Omental fat pad (tissue), 4 donors: ENCODE results near the gene MBNL2. TPM values are rescaled to one million over a fixed set of nuclear protein-coding genes. Genes with fewer than 3 reads are reported as not detected.

Experiments
- ATAC-seq: fragments of 150-250 bp; one replicate; pipeline ENCODE4 v1.9.1; 2016; ENCODE audit warnings: mild to moderate bottlenecking, moderate library complexity; ENCODE audit not compliant: low FRiP score
- DNase-seq: peaks from one replicate; pipeline ENCODE4 v3.0.0-alpha.2; 2019; ENCODE audit warnings: low spot score
- CTCF ChIP-seq, 3 donors: fragments of 450-650 bp; IDR thresholded peaks; one replicate each; pipeline ENCODE4 v1.5.1; 2016 to 2017; ENCODE audit warnings: antibody characterized with exemption in 3 of 3, mild to moderate bottlenecking in 3 of 3, moderate library complexity in 2 of 3
- total RNA-seq, 4 donors: library from RNA; depleted of rRNA; stranded (reverse); fragments of >200 nt; gene quantifications; one replicate each; pipeline ENCODE4 v1.1.0, GENCODE V29; 2016

The MBNL2 gene
- total RNA-seq, 4 donors from 2014 or later, result 105 to 132 (median 123) TPM

GRCh38 chr13:97225533-97225932 lies 3.4 kb downstream of the MBNL2 start:
- no peak for ATAC-seq
- no peak for TF ChIP-seq CTCF (IDR thresholded peaks at IDR 0.05)

GRCh38 chr13:97226013-97226412 lies 3.9 kb downstream of the MBNL2 start:
- ATAC-seq (no peak), DNase-seq (no peak)
- no peak for TF ChIP-seq CTCF (IDR thresholded peaks at IDR 0.05)

More at GRCh38 chr13:97225533-97225932, 3.4 kb downstream of the MBNL2 start:
- DNase-seq, result no peak

GRCh38 chr13:97226788-97227627 lies 4.9 kb downstream of the MBNL2 start:
- no peak for ATAC-seq

GRCh38 chr13:97228850-97229521 lies 6.9 kb downstream of the MBNL2 start:
- DNase-seq (no peak), ATAC-seq (no peak)
- TF ChIP-seq CTCF (IDR thresholded peaks at IDR 0.05), result no peak

More at GRCh38 chr13:97226788-97227627, 4.9 kb downstream of the MBNL2 start:
- TF ChIP-seq CTCF (IDR thresholded peaks at IDR 0.05), result no peak
- DNase-seq, result no peak

- no peak for DNase-seq
- no peak for TF ChIP-seq CTCF (IDR thresholded peaks at IDR 0.05)
- no peak for ATAC-seq
These were observed 7.6 kb downstream of the MBNL2 start for GRCh38 chr13:97229699-97230098.

- TF ChIP-seq CTCF (IDR thresholded peaks at IDR 0.05), result no peak
- ATAC-seq, result no peak
These were observed 9.1 kb downstream of the MBNL2 start for GRCh38 chr13:97231118-97231828.

More at GRCh38 chr13:97231118-97231828, 9.1 kb downstream of the MBNL2 start:
- DNase-seq, result no peak
